Heart right ventricle (tissue), 16 donors: Measurements from ENCODE around the gene ITGA6. TPM values are rescaled to one million over a fixed set of nuclear protein-coding genes. Genes with fewer than 3 reads are reported as not detected.

Experiments
- ATAC-seq, 8 donors: fragments of 200-7000 bp; cut with Tn5 transposase; one replicate each; pipeline ENCODE4 v1.9.1; 2020; ENCODE audit warnings: mild to moderate bottlenecking in 8 of 8, moderate library complexity in 8 of 8, moderate number of reproducible peaks in 1 of 8
- DNase-seq, 2 donors: peaks; one replicate each; pipeline ENCODE4 v3.0.0-alpha.2; 2020
- H3K27ac ChIP-seq, 10 donors: fragments of 200-600 bp; sonication (generic) in 2 of 10; one replicate each; pipeline versions ENCODE4 v1.5.0 to v1.8.0; 2020 to 2022; ENCODE audit warnings: mild to moderate bottlenecking in 3 of 10
- H3K27me3 ChIP-seq, 7 donors: fragments of 200-600 bp; one replicate each; pipeline ENCODE4 v1.8.0; 2021 to 2022; ENCODE audit warnings: mild to moderate bottlenecking in 2 of 7
- H3K36me3 ChIP-seq, 9 donors: fragments of 200-600 bp; sonication (generic) in 1 of 9; one replicate each; pipeline versions ENCODE4 v1.5.0 to v1.8.0; 2020 to 2022; ENCODE audit warnings: mild to moderate bottlenecking in 2 of 9
- H3K4me1 ChIP-seq, 9 donors: fragments of 200-600 bp; sonication (generic) in 1 of 9; one replicate each; pipeline versions ENCODE4 v1.5.0 to v1.8.0; 2020 to 2022; ENCODE audit warnings: mild to moderate bottlenecking in 4 of 9
- H3K4me3 ChIP-seq, 10 donors: fragments of 200-600 bp; sonication (generic) in 2 of 10; one replicate each; pipeline versions ENCODE4 v1.5.0 to v1.8.0; 2020 to 2022; ENCODE audit warnings: mild to moderate bottlenecking in 7 of 10, moderate library complexity in 2 of 10
- H3K9me3 ChIP-seq, 11 donors: fragments of 200-600 bp in 10 of 11; sonication (generic) in 2 of 11; one replicate each; pipeline versions ENCODE4 v1.5.0 to v1.8.0; 2013 to 2022; ENCODE audit warnings: mild to moderate bottlenecking in 2 of 11, control low read depth in 1 of 11, moderate library complexity in 1 of 11
- CTCF ChIP-seq, 9 donors: fragments of 200-600 bp; sonication (generic) in 2 of 9; IDR thresholded peaks; one replicate each; pipeline versions ENCODE4 v1.5.0 to v1.8.0; 2021 to 2022; ENCODE audit warnings: antibody characterized with exemption in 9 of 9, mild to moderate bottlenecking in 5 of 9, moderate library complexity in 1 of 9
- WGBS, 2 donors: extraction: QIAGEN DNeasy Blood & Tissue Kit; methylation state at CpG; one replicate each; pipeline ENCODE4 v1.1.7; 2013; ENCODE audit warnings: inconsistent platforms in 1 of 2; 5-methylcytosine and 5-hydroxymethylcytosine counted together
- intact Hi-C, 10 donors: fragments of 100-400 bp; cut with DNase I; formaldehyde crosslinking; loops; one replicate each; pipeline versions ENCODE4 v1.11.1 to v1.14.2; 2022
- polyA plus RNA-seq, 2 donors: library from polyadenylated mRNA; stranded (reverse); fragments of 200-250 nt; gene quantifications; one replicate each; pipeline ENCODE4 v1.2.3, GENCODE V29; 2013
- total RNA-seq, 10 donors: library from RNA; stranded (reverse); fragmentation: NEBNext Ultra II Directional in 3 of 10; extraction: Animal tissue kit (Norgen Biotek cat#: 25700) in 3 of 10; gene quantifications; one replicate each; pipeline versions ENCODE4 v1.2.1 to v1.2.4, GENCODE V29; 2021 to 2023
- donor health status: Arrhythmogenic right ventricular cardiomyopathy.
- donor health status: ischemic (EF 13 %, LVEDD 7.1; RV severe dilation, severe dysfunction).
- donor health status: healthy with polysubstance abuse.
- donor health status: DM: no; HTN: yes; CAD: no.
- donor health status: DM: no; HTN: no; CAD: no.
- donor health status: ischemic (EF 25% LVEDD 6.9; RV normal size, moderate dysfunction).
- donor health status: ischemic (EF 25% LVEDD 5.7; RV mildly dilated, moderate dysfunction).
- donor health status: healthy.
- donor health status: DM: yes; HTN: yes; CAD: no.
- donor health status: Ischemic cardiomyopathy.
- donor health status: ischemic (EF 35%, LVEDD 5.7; RV mildly dilated, moderate dysfunction).
- donor health status: nonischemic (EF 11% LVEDD 7.7; RV severe dilation, severe dysfunction).
- donor health status: DM: yes; HTN: yes; CAD: no.
- donor health status: PGD.
- donor health status: ischemic (EF 29% LVEDD 5.4; RV normal size, mild dysfunction).
- donor health status: nonischemic (EF 23%, LVEDD 6.1; RV moderate dilation, normal function).

The ITGA6 gene
- total and polyA plus RNA-seq, 12 donors = 22.1 to 68.3 (median 45.1) TPM

DNA sequence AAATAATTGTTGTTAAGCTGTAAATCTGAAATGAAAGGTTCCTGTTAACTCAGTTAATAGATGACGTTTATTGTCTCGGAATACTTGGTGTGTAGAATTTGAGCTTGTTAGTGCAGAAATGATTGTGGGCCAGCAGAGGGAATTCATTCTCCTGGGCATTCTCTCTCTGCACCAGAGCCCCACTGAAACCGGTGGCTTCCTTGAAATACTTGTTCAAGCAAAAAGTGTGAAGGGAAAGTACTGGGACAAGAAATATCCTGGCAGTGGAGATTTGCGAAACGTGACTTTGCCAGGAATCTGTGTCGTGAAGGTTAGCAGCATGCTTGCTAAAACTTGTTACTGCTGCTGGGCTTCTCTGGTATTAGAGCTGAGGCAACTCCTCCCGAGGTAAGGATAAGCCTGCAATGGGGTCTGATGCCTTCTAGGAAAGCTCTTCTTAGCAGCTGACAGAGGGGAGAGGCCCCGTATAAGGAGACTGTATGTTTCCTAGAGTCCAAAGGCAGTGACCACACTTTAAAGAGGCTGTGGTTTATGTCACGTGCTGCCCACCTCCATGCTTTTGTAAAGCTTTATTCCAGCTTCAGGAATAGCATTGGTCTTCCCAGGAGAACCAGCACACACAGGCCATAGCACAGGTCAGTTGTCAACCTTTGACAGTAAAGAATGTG is 2.0 kb downstream of the ITGA6 start:
- no peak for DNase-seq
- peak overlapping the region; percentile 64 to 97 (median 94) for H3K27ac ChIP-seq
- H3K36me3 ChIP-seq = no peaks in the 10 kb centered on the region
- H3K4me3 ChIP-seq = peak overlapping the region; percentile 60 to 94 (median 80)
- 20 to 31% methylated on average over 9 of the region's 9 CpGs for WGBS, 2 donors
- TF ChIP-seq CTCF (IDR thresholded peaks at IDR 0.05) = peak in 1 of 9 donors; percentile 15
- no peak for ATAC-seq
- peaks cover 0 to 39% (median 0%) of the 10 kb centered on the region in 7 donors for H3K27me3 ChIP-seq
- no peaks in the 10 kb centered on the region for H3K9me3 ChIP-seq
- intact Hi-C loops = loop anchor here in 6 of 10 donors (2.0 to 5.0 kb wide), 4 partner anchors 29 to 35 kb away; no protein-coding TSS in a partner anchor
- peaks cover 5 to 71% (median 35%) of the 10 kb centered on the region in 9 donors for H3K4me1 ChIP-seq

GRCh38 chr2:172430027-172430426 is 2.6 kb downstream of the ITGA6 start:
- Histone ChIP-seq H3K27ac (peak overlapping the region in 9 of 10 donors; percentile 84 to 97 (median 94)), H3K4me1 (peaks cover 5 to 77% (median 41%) of the 10 kb centered on the region in 9 donors), H3K36me3 (no peaks in the 10 kb centered on the region), H3K4me3 (peak overlapping the region; percentile 60 to 94 (median 80)), H3K27me3 (peaks cover 0 to 36% (median 0%) of the 10 kb centered on the region in 7 donors), H3K9me3 (no peaks in the 10 kb centered on the region)
- intact Hi-C loops = no loop called here
- TF ChIP-seq CTCF (IDR thresholded peaks at IDR 0.05) = no peak
- 61 to 69% methylated on average over 1 of the region's 1 CpG for WGBS, 2 donors
- no peak for ATAC-seq
- DNase-seq = no peak

DNA sequence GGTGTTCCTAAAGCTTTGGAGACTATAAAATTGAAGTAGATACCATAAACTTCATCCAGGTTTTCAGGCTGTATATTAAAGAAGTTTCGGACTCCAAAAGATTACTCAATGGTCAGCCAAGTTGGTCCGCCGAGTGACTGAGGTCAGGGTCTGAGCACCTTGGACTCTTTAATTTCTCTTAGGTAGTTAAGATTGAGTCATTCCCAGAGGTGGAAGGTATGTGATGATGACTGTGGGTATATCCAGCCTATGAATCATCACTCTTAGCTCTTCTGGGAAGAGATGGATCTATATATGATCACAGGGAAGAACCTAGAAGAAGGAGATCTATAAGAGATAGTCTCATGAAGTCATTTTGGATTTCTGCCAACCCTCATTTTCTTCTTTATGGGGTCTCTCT is 3.3 kb downstream of the ITGA6 start:
- DNase-seq (no peak), ATAC-seq (no peak)
- Histone ChIP-seq H3K27me3 (peaks cover 0 to 36% (median 0%) of the 10 kb centered on the region in 7 donors), H3K4me1 (peaks cover 5 to 84% (median 46%) of the 10 kb centered on the region in 9 donors), H3K9me3 (no peaks in the 10 kb centered on the region), H3K4me3 (peak overlapping the region in 9 of 10 donors; percentile 4 to 94 (median 81)), H3K36me3 (no peaks in the 10 kb centered on the region), H3K27ac (peak overlapping the region in 9 of 10 donors; percentile 45 to 97 (median 94))
- TF ChIP-seq CTCF (IDR thresholded peaks at IDR 0.05) = no peak
- intact Hi-C loops = no loop called here
- 77 to 79% methylated on average over 3 of the region's 3 CpGs for WGBS, 2 donors

GRCh38 chr2:172431463-172431862 is 4.1 kb downstream of the ITGA6 start:
- Histone ChIP-seq H3K27ac (peak overlapping the region in 8 of 10 donors; percentile 2 to 95 (median 90)), H3K27me3 (peaks cover 0 to 29% (median 0%) of the 10 kb centered on the region in 7 donors), H3K9me3 (no peaks in the 10 kb centered on the region), H3K4me1 (peaks cover 5 to 91% (median 54%) of the 10 kb centered on the region in 9 donors), H3K4me3 (peak overlapping the region in 6 of 10 donors; percentile 76 to 94 (median 86)), H3K36me3 (no peaks in the 10 kb centered on the region)
- ATAC-seq (peak; percentile 11 to 70 (median 48)), DNase-seq (peak; percentile 47 to 60)
- no peak for TF ChIP-seq CTCF (IDR thresholded peaks at IDR 0.05)
- intact Hi-C loops = no loop called here
- 18 to 25% methylated on average over 4 of the region's 4 CpGs for WGBS, 2 donors
